GM06990 (cell line): ENCODE data around the gene ELMO2.

Experiments
- DNase-seq: peaks from one replicate; pipeline ENCODE4 v3.0.0-alpha.2; 2011; ENCODE audit not compliant: insufficient read length; ENCODE audit errors: extremely low read depth
- H3K27me3 ChIP-seq: replicated peaks from 2 replicates; pipeline ENCODE4 v1.6.0; 2011; ENCODE audit warnings: low read length; ENCODE audit not compliant: control insufficient read depth, insufficient read depth
- H3K36me3 ChIP-seq: 2 replicates; pipeline ENCODE4 v1.5.1; 2011; ENCODE audit warnings: low read length; ENCODE audit not compliant: control insufficient read depth, insufficient read depth
- H3K4me3 ChIP-seq: replicated peaks from 2 replicates; pipeline ENCODE4 v1.5.1; 2011; ENCODE audit warnings: low read depth, mild to moderate bottlenecking, control low read depth, low read length
- CTCF ChIP-seq: IDR thresholded peaks from 2 replicates; pipeline ENCODE4 v1.5.1; 2011; ENCODE audit warnings: low read length, control low read depth, mild to moderate bottlenecking, inconsistent platforms; ENCODE audit not compliant: insufficient read depth, poor library complexity, severe bottlenecking

The ELMO2 gene

GRCh38 chr20:46435146-46435545, 28.7 kb upstream of the ELMO2 start:
- no peaks in the 10 kb centered on the region; the same call in none of the 2 replicates for H3K27me3 ChIP-seq
- no peak for DNase-seq
- no peaks in the 10 kb centered on the region for H3K36me3 ChIP-seq
- H3K4me3 ChIP-seq: no peak overlapping the region
- TF ChIP-seq CTCF: no peak

- H3K27me3 ChIP-seq: no peaks in the 10 kb centered on the region; the same call in none of the 2 replicates
- H3K36me3 ChIP-seq: no peaks in the 10 kb centered on the region
- no peak overlapping the region for H3K4me3 ChIP-seq
- TF ChIP-seq CTCF: no peak
- no peak for DNase-seq
Measured at GRCh38 chr20:46434597-46434996, 28.2 kb upstream of the ELMO2 start.

- no peak for TF ChIP-seq CTCF
- Histone ChIP-seq H3K27me3 (no peaks in the 10 kb centered on the region; the same call in none of the 2 replicates), H3K36me3 (no peaks in the 10 kb centered on the region), H3K4me3 (no peak overlapping the region)
- DNase-seq: no peak
Measured at GRCh38 chr20:46433051-46433450, 26.6 kb upstream of the ELMO2 start.

GRCh38 chr20:46430921-46431712, 24.7 kb upstream of the ELMO2 start:
- Histone ChIP-seq H3K4me3 (no peak overlapping the region), H3K36me3 (no peaks in the 10 kb centered on the region), H3K27me3 (no peaks in the 10 kb centered on the region; the same call in none of the 2 replicates)
- no peak for TF ChIP-seq CTCF
- no peak for DNase-seq

GRCh38 chr20:46427384-46427783, 21.0 kb upstream of the ELMO2 start:
- H3K36me3 ChIP-seq: no peaks in the 10 kb centered on the region
- no peak for TF ChIP-seq CTCF
- H3K27me3 ChIP-seq: no peaks in the 10 kb centered on the region; the same call in none of the 2 replicates
- DNase-seq: no peak
- H3K4me3 ChIP-seq: no peak overlapping the region
